ENCODE results near the gene SNRNP48.
A peak's percentile ranks its signal among the peaks of the same experiment; 100 is the strongest.

SNRNP48 gene

DNA sequence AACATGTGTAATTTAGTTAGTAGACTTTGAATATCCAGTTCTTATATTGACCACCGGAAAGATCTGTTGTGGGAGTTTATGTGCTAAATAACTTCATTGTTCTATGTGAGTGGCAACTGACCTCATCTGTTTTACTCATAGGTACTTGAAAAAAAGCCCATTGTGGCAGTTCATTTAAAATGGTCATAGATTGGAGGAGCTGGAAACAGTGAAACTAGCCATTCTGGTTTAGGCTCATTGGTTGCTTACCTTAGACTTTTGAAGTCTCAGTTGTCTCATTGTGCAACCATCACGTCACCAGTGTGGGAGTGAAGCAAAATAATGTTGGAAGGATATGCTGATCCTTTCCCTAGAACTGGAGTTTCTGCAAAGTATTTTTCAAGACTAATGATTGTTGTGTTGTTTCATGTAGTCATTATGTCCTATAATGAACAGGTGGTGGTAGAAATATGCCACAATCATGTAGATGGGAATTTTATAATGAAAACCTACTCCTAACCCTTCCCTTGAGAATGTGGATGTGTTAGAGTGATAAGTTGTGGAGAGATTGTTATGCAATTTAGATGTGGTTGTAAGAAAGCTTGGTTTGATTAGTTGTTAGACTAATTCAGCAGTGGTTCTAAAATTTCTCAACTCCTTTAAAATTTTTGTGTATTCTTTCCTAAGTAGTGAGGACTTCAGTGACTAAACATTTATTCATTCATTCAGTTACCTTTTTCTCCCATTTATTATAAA is 30.2 kb upstream of the SNRNP48 start:
- DNase-seq, result no peak

GRCh38 chr6:7561153-7561964 is 28.6 kb upstream of the SNRNP48 start:
- DNase-seq, result peak in 1 of 2 experiments; percentile 40

DNA sequence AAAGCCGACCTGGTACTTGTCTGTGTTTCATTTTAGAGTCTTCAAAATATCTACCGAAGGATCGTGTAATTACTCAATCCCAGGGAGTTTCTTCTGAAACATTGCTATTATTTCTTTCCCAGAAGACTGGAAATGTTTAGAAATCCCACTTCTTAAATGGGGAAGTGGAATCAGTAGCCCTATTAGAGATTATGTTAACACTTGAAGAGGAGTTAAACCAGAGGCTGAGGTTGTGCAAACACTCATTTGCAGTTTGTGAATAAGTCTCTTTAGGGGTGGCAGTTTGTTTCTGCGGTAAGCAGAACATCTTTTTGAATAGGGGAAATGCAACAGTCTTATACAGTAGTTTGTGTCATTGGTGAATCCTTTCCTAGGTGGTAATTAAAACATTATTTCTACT is 27.2 kb upstream of the SNRNP48 start:
- no peak for DNase-seq

GRCh38 chr6:7566107-7566506 is 23.9 kb upstream of the SNRNP48 start:
- no peak for DNase-seq

- DNase-seq, result no peak
Measured at GRCh38 chr6:7566617-7567173, 23.3 kb upstream of the SNRNP48 start.

DNA sequence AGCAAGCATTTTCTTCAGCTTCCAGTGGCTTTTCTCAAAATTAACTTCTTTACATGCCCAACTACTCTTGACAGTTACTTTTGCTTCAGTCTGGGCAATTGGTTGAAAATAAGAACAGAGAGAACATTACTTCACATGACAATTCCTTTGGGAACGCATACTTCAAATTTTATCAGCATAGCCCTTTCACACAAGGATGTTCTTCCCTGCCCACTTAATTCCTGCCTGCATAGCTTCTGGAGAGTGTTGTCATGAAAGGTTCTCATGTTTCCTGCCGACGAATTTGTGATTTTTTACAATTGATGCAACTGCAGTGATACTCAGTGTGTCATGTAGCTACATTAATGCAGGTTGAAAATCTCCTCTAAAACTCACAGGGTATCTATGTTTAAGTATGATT is 22.0 kb upstream of the SNRNP48 start:
- no peak for DNase-seq

GRCh38 chr6:7569082-7569481 is 20.9 kb upstream of the SNRNP48 start:
- no peak for DNase-seq

DNA sequence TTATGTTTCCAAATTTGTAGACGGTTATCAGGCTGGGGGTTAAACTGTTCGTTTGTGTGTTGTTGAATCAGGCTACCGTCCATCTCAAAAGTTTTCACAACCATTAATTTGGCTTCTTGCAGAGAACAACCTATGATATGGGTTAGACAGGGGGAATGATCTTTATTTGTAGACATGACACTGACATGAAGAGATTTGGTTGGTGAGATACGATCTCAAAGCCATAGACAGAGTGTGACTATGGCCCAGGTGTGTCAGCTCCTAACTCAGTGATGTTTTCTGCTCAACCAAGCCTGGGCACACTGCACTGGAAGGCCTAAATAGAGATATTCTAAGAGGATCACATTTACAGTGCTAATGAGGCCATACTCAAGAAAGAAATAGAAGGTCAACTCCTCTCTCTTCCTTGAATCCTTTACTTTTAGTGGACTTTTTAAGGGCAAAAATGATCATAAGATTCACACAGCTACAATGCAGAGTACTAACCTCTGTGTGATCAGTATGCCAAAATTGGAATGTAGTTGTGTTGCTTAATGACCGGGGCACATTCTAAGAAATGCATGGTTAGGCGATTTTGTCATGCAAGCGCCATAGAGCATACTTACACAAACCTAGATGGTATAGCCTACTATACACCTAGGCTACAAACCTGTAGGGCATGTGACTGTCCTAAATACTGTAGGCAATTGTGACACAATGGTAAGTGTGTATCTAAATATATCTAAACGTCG is 17.6 kb upstream of the SNRNP48 start:
- no peak for DNase-seq

GRCh38 chr6:7574500-7574899 is 15.5 kb upstream of the SNRNP48 start:
- no peak for DNase-seq

- DNase-seq, result no peak
Measured at GRCh38 chr6:7578516-7578915, 11.5 kb upstream of the SNRNP48 start.

- no peak for DNase-seq
Measured at GRCh38 chr6:7578931-7579330, 11.1 kb upstream of the SNRNP48 start.

DNA sequence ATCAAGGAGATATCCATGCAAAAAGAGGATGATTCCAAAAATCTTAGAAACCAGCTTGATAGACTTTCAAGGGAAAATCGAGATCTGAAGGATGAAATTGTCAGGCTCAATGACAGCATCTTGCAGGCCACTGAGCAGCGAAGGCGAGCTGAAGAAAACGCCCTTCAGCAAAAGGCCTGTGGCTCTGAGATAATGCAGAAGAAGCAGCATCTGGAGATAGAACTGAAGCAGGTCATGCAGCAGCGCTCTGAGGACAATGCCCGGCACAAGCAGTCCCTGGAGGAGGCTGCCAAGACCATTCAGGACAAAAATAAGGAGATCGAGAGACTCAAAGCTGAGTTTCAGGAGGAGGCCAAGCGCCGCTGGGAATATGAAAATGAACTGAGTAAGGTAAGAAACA is 10.1 kb upstream of the SNRNP48 start:
- no peak for DNase-seq

DNA sequence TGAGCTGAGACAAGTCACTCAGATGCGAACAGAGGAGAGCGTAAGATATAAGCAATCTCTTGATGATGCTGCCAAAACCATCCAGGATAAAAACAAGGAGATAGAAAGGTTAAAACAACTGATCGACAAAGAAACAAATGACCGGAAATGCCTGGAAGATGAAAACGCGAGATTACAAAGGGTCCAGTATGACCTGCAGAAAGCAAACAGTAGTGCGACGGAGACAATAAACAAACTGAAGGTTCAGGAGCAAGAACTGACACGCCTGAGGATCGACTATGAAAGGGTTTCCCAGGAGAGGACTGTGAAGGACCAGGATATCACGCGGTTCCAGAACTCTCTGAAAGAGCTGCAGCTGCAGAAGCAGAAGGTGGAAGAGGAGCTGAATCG is 9.5 kb upstream of the SNRNP48 start:
- no peak for DNase-seq

- no peak for DNase-seq
Measured at GRCh38 chr6:7580927-7581618, 8.9 kb upstream of the SNRNP48 start.

DNA sequence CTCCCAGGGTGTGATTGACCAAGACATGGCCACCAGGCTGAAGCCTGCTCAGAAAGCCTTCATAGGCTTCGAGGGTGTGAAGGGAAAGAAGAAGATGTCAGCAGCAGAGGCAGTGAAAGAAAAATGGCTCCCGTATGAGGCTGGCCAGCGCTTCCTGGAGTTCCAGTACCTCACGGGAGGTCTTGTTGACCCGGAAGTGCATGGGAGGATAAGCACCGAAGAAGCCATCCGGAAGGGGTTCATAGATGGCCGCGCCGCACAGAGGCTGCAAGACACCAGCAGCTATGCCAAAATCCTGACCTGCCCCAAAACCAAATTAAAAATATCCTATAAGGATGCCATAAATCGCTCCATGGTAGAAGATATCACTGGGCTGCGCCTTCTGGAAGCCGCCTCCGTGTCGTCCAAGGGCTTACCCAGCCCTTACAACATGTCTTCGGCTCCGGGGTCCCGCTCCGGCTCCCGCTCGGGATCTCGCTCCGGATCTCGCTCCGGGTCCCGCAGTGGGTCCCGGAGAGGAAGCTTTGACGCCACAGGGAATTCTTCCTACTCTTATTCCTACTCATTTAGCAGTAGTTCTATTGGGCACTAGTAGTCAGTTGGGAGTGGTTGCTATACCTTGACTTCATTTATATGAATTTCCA is 4.6 kb upstream of the SNRNP48 start:
- no peak for DNase-seq

DNA sequence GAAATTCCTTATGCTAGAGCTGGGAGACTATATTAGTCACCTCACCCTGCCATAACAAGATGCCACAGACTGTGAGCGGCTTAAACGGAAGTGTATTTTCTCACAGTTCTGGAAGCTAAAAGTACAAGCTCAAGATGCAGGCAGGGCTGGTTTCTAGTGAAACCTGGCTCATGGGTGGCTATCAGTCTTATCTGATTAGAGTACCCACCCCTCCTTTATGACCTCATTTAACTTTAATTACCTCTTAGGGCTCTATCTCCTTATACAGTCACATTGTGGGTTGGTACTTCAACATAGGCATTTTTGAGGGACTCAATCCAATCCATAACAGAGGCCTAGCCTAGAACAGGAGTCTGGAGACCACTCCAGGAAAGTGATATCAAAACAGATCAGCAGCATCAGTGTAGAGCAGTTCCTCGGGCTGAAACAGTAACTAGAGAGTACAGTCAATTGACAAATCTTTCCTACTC is 2.3 kb upstream of the SNRNP48 start:
- DNase-seq, result no peak

DNA sequence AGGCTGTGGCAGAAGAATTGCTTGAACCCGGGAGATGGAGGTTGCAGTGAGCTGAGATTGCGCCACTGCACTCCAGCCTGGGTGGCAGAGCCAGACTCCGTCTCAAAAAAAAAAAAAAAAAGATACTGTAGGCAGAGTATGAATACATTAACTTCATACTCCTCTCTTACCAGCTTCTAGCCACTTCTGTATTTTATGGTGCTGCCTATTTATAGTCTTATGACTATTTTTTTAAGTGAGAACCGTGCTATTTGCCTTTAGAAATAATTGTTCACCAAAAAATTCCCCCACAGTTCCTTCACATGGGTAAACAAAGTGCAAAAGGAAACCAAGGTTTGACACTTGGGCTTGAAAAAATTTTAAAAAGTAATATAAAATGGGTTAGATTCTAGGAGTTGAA is 1.5 kb upstream of the SNRNP48 start:
- DNase-seq, result no peak

GRCh38 chr6:7589221-7589620 is 777 bp upstream of the SNRNP48 start:
- no peak for DNase-seq

DNA sequence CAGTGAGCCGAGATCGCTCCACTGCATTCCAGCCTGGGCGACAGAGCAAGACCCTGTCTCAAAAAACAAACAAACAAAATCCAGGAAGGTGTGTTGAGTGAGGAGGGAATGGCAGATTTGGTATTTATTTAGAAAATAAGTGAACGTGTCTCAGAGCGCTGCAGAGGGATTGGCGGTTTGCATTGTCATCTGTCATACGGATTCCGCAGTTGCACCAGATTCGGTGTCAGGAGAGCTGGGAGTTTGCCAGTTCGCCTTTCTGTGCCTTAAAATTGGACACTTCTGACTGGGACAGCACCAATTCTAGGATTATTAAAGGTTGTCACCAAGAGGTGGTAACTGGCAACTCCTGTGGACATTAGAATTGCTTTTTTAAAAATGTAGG is 912 bp downstream of the SNRNP48 start:
- DNase-seq, result no peak

DNA sequence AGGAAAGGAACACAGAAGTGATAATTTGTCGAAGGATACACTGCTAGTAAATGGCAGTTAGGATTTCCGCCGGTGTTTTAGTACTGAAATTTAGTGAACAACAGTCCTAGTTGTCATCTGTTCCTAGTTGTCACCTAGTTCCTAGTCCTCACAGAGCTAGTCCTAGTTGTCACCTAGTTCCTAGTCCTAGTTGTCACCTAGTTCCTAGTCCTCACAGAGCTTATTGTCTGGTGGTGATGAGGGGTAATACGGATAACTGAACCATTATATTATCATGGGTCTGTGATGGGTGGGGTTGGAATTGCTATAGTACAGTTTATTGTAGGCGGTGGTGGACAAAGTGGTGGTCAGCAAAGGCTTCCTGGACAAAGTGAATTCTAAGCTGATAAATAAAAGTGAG is 1.8 kb downstream of the SNRNP48 start:
- DNase-seq, result no peak

DNA sequence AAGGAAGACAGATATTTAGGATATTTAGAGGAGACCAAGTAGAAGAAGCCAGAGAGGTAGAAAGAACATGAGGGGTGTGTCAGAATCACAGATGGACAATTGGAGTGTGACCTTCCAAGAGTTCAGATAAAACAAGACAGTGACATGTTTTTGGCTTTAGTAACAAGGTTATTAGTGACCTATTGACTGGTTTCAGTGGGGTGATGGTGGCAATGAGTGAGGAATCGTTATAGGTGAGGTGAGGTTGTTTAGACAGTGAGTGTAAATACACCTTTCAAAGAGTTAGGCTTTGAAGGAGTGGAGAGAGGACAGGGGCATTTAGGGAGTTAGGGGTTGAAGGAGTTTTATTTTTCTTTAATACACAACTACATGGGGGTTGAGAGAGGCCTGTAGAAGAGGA is 3.2 kb downstream of the SNRNP48 start:
- DNase-seq, result no peak

GRCh38 chr6:7594579-7595125 is 4.7 kb downstream of the SNRNP48 start:
- DNase-seq, result no peak
